ENCODE results near the gene PDSS2. TPM values are rescaled to one million over a fixed set of nuclear protein-coding genes. Genes with fewer than 3 reads are reported as not detected.

The PDSS2 gene
- total RNA-seq, 2 donors from 2014 or later = 8.2 to 13.7 TPM

- no peak overlapping the region for H3K27ac Mint-ChIP-seq
- no peak overlapping the region for H3K4me3 ChIP-seq (ENCODE audit: low read length)
- H3K4me1 ChIP-seq (ENCODE audit: control insufficient read depth, insufficient read depth, low read length) = no peaks in the 10 kb centered on the region
- WGBS, 2 experiments (ENCODE audit: insufficient coverage in 1 of 2, insufficient read length in 1 of 2) = 73 to 74% methylated on average over 3 to 8 of the region's 8 CpGs
- no peaks in the 10 kb centered on the region for H3K27me3 Mint-ChIP-seq (ENCODE audit: insufficient read depth)
- H3K9ac ChIP-seq (ENCODE audit: extremely low read depth, low read length, poor library complexity, severe bottlenecking) = no peak overlapping the region
- no peak overlapping the region for H3K27ac ChIP-seq (ENCODE audit: low read depth, low read length)
- no peaks in the 10 kb centered on the region for H3K27me3 ChIP-seq (ENCODE audit: control insufficient read depth, insufficient read depth, low read length, poor library complexity, severe bottlenecking)
- H3K36me3 Mint-ChIP-seq (ENCODE audit: low read depth) = no peaks in the 10 kb centered on the region
- no peaks in the 10 kb centered on the region for H3K9me3 ChIP-seq (ENCODE audit: control insufficient read depth, low read length)
- H3K4me1 Mint-ChIP-seq = peaks cover 12% of the 10 kb centered on the region
- peak; percentile 65 for DNase-seq
- H3K9me3 Mint-ChIP-seq = peaks cover 3% of the 10 kb centered on the region
- H3K36me3 ChIP-seq (ENCODE audit: control insufficient read depth, insufficient read depth, low read length) = no peaks in the 10 kb centered on the region
- H3K4me3 Mint-ChIP-seq = no peak overlapping the region
- peak; percentile 81 for TF ChIP-seq CTCF (conservative IDR thresholded peaks at IDR 0.05)
These were observed 326.9 kb downstream of the PDSS2 start for GRCh38 chr6:107132330-107132954.

- DNase-seq = no peak
- Histone ChIP-seq H3K9ac (ENCODE audit: extremely low read depth, low read length, poor library complexity, severe bottlenecking) (no peak overlapping the region), H3K4me1 (ENCODE audit: control insufficient read depth, insufficient read depth, low read length) (no peaks in the 10 kb centered on the region), H3K4me3 (ENCODE audit: low read length) (no peak overlapping the region), H3K36me3 (ENCODE audit: control insufficient read depth, insufficient read depth, low read length) (no peaks in the 10 kb centered on the region), H3K27ac (ENCODE audit: low read depth, low read length) (no peak overlapping the region), H3K9me3 (ENCODE audit: control insufficient read depth, low read length) (no peaks in the 10 kb centered on the region), H3K27me3 (ENCODE audit: control insufficient read depth, insufficient read depth, low read length, poor library complexity, severe bottlenecking) (no peaks in the 10 kb centered on the region)
- H3K27me3 Mint-ChIP-seq (ENCODE audit: insufficient read depth) = no peaks in the 10 kb centered on the region
- H3K27ac Mint-ChIP-seq = peak overlapping the region; percentile 5
- H3K9me3 Mint-ChIP-seq = no peaks in the 10 kb centered on the region
- no peaks in the 10 kb centered on the region for H3K36me3 Mint-ChIP-seq (ENCODE audit: low read depth)
- WGBS, 2 experiments (ENCODE audit: insufficient coverage in 1 of 2, insufficient read length in 1 of 2) = 92 to 94% methylated on average over 9 of the region's 9 CpGs
- no peak for TF ChIP-seq CTCF (conservative IDR thresholded peaks at IDR 0.05)
- H3K4me1 Mint-ChIP-seq = peaks cover 19% of the 10 kb centered on the region
- no peak overlapping the region for H3K4me3 Mint-ChIP-seq
These were observed 329.9 kb downstream of the PDSS2 start for GRCh38 chr6:107129370-107129925.

- H3K36me3 Mint-ChIP-seq (ENCODE audit: low read depth) = no peaks in the 10 kb centered on the region
- H3K27me3 ChIP-seq (ENCODE audit: control insufficient read depth, insufficient read depth, low read length, poor library complexity, severe bottlenecking) = no peaks in the 10 kb centered on the region
- H3K27me3 Mint-ChIP-seq (ENCODE audit: insufficient read depth) = no peaks in the 10 kb centered on the region
- no peak overlapping the region for H3K4me3 Mint-ChIP-seq
- no peak overlapping the region for H3K27ac ChIP-seq (ENCODE audit: low read depth, low read length)
- DNase-seq = no peak
- H3K9me3 Mint-ChIP-seq = no peaks in the 10 kb centered on the region
- H3K27ac Mint-ChIP-seq = peak overlapping the region; percentile 5
- H3K36me3 ChIP-seq (ENCODE audit: control insufficient read depth, insufficient read depth, low read length) = no peaks in the 10 kb centered on the region
- no peaks in the 10 kb centered on the region for H3K9me3 ChIP-seq (ENCODE audit: control insufficient read depth, low read length)
- H3K4me1 ChIP-seq (ENCODE audit: control insufficient read depth, insufficient read depth, low read length) = no peaks in the 10 kb centered on the region
- no peak for TF ChIP-seq CTCF (conservative IDR thresholded peaks at IDR 0.05)
- H3K4me1 Mint-ChIP-seq = peaks cover 19% of the 10 kb centered on the region
- no peak overlapping the region for H3K4me3 ChIP-seq (ENCODE audit: low read length)
- 92 to 98% methylated on average over 2 of the region's 2 CpGs for WGBS, 2 experiments (ENCODE audit: insufficient coverage in 1 of 2, insufficient read length in 1 of 2)
- H3K9ac ChIP-seq (ENCODE audit: extremely low read depth, low read length, poor library complexity, severe bottlenecking) = no peak overlapping the region
These were observed 330.8 kb downstream of the PDSS2 start for GRCh38 chr6:107128577-107128976.
